Stomach (tissue), 4 donors: ENCODE measurements around the gene ZNF165.

ENCODE experiments used
- POLR2A ChIP-seq, 4 donors: fragments of 450-650 bp; IDR thresholded peaks; one replicate each; pipeline ENCODE4 v1.6.1; 2016; ENCODE audit warnings: antibody characterized with exemption in 4 of 4, control low read depth in 2 of 4, mild to moderate bottlenecking in 1 of 4, moderate library complexity in 1 of 4
- TF ChIP-seq, protein P1 (sequence below), 7 experiments: fragments of 450-650 bp in 4 of 7; fragments of 200-600 bp in 3 of 7; sonication (generic) in 3 of 7; IDR thresholded peaks; one replicate each; pipeline ENCODE4 v1.5.1; 2016 to 2019; ENCODE audit warnings: antibody characterized with exemption in 7 of 7, control low read depth in 2 of 7, mild to moderate bottlenecking in 1 of 7

- TF ChIP-seq, protein P1, sequence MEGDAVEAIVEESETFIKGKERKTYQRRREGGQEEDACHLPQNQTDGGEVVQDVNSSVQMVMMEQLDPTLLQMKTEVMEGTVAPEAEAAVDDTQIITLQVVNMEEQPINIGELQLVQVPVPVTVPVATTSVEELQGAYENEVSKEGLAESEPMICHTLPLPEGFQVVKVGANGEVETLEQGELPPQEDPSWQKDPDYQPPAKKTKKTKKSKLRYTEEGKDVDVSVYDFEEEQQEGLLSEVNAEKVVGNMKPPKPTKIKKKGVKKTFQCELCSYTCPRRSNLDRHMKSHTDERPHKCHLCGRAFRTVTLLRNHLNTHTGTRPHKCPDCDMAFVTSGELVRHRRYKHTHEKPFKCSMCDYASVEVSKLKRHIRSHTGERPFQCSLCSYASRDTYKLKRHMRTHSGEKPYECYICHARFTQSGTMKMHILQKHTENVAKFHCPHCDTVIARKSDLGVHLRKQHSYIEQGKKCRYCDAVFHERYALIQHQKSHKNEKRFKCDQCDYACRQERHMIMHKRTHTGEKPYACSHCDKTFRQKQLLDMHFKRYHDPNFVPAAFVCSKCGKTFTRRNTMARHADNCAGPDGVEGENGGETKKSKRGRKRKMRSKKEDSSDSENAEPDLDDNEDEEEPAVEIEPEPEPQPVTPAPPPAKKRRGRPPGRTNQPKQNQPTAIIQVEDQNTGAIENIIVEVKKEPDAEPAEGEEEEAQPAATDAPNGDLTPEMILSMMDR (IDR thresholded peaks at IDR 0.05) = peak in 5 of 7 experiments; percentile 38 to 81 (median 63)
- peak in 1 of 4 donors; percentile 29 for TF ChIP-seq POLR2A (IDR thresholded peaks at IDR 0.05)
Measured at GRCh38 chr6:28104392-28105244, 24.2 kb downstream of the ZNF165 start.
